ENCODE measurements around the gene FAM76B. TPM values are rescaled to one million over a fixed set of nuclear protein-coding genes. Genes with fewer than 3 reads are reported as not detected.

Gene FAM76B
- total and polyA plus RNA-seq, 2 donors (not counting 1 experiment from before 2014, with no cell fraction given): 36.5 to 80.9 TPM

- TF ChIP-seq EZH2 (IDR thresholded peaks at IDR 0.05; ENCODE audit: borderline replicate concordance, insufficient read depth, low read depth, low read length, poor library complexity, severe bottlenecking): no peak
- Mint-ChIP-seq H3K9me3 (ENCODE audit: insufficient read depth) (no peaks in the 10 kb centered on the region), H3K4me3 (no peak overlapping the region), H3K27me3 (no peaks in the 10 kb centered on the region), H3K4me1 (peaks cover 25% of the 10 kb centered on the region), H3K27ac (no peak overlapping the region)
- no peaks in the 10 kb centered on the region for H3K79me2 ChIP-seq (ENCODE audit: control insufficient read depth, insufficient read depth, low read length)
- no peak overlapping the region for H3K4me3 ChIP-seq (ENCODE audit: control extremely low read depth in 1 of 5, extremely low read depth in 1 of 5, insufficient read depth in 1 of 5, low read depth in 2 of 5, low read length in 4 of 5)
- no peak overlapping the region for H2AFZ ChIP-seq (ENCODE audit: insufficient read depth, low read depth, low read length, poor library complexity, severe bottlenecking)
- H3K36me3 ChIP-seq (replicated peaks in 1 of 2; ENCODE audit: control extremely low read depth in 1 of 2, control insufficient read depth in 1 of 2, extremely low read depth in 1 of 2, insufficient read depth in 2 of 2, low read length in 1 of 2): no peaks in the 10 kb centered on the region
- no peaks in the 10 kb centered on the region for H3K9me3 ChIP-seq (ENCODE audit: control extremely low read depth in 1 of 3, control insufficient read depth in 2 of 3, insufficient read depth in 1 of 3, low read length in 2 of 3)
- no peaks in the 10 kb centered on the region for H3K27me3 ChIP-seq (replicated peaks in 1 of 4; ENCODE audit: control extremely low read depth in 1 of 4, control insufficient read depth in 3 of 4, insufficient read depth in 4 of 4, low read length in 3 of 4)
- H3K4me1 ChIP-seq (ENCODE audit: control insufficient read depth in 2 of 2, insufficient read depth in 2 of 2, low read length in 2 of 2): peaks cover 7% of the 10 kb centered on the region in 2 donors
- no peak overlapping the region for H3K4me2 ChIP-seq (replicated peaks; ENCODE audit: low read depth, low read length, poor library complexity, severe bottlenecking)
- ChIA-PET POLR2A (interaction anchor here (0.7 to 1.4 kb wide), 3 partner anchors 41 to 530 kb away, joined by 3 to 5 read pairs (median 3); no protein-coding TSS in a partner anchor), CTCF (interaction anchor here (1.1 to 10.4 kb wide), 14 partner anchors 13 to 696 kb away, joined by 3 to 207 read pairs (median 4); partner anchors contain the start of gene SRSF8)
- no peak overlapping the region for H3K27ac ChIP-seq (ENCODE audit: low read length in 2 of 2)
- no peak for DNase-seq
- no peak for ATAC-seq (ENCODE audit: low read depth)
- intact Hi-C loops (cut with micrococcal nuclease): loop anchor here (10.0 kb wide), 1 partner anchor 158 kb away; no protein-coding TSS in a partner anchor
- H3K9ac ChIP-seq (ENCODE audit: low read length): no peak overlapping the region
- H4K20me1 ChIP-seq (ENCODE audit: control insufficient read depth, insufficient read depth, low read length, poor library complexity, severe bottlenecking): no peaks in the 10 kb centered on the region
- 86% methylated on average over 1 of the region's 3 CpGs for WGBS (ENCODE audit: insufficient coverage)
These were observed 27.0 kb downstream of the FAM76B start for GRCh38 chr11:95762534-95762933.

- ChIA-PET CTCF (interaction anchor here (0.7 to 10.4 kb wide), 7 partner anchors 11 to 608 kb away, joined by 3 to 207 read pairs (median 5); no protein-coding TSS in a partner anchor), POLR2A (no interaction called here)
- no peaks in the 10 kb centered on the region for H4K20me1 ChIP-seq (ENCODE audit: control insufficient read depth, insufficient read depth, low read length, poor library complexity, severe bottlenecking)
- no peak overlapping the region for H3K9ac ChIP-seq (ENCODE audit: low read length)
- no peak overlapping the region for H3K4me2 ChIP-seq (replicated peaks; ENCODE audit: low read depth, low read length, poor library complexity, severe bottlenecking)
- H3K4me1 ChIP-seq (ENCODE audit: control insufficient read depth in 2 of 2, insufficient read depth in 2 of 2, low read length in 2 of 2): peaks cover 7 to 9% of the 10 kb centered on the region in 2 donors
- no peaks in the 10 kb centered on the region for H3K9me3 ChIP-seq (ENCODE audit: control extremely low read depth in 1 of 3, control insufficient read depth in 2 of 3, insufficient read depth in 1 of 3, low read length in 2 of 3)
- no peaks in the 10 kb centered on the region for H3K79me2 ChIP-seq (ENCODE audit: control insufficient read depth, insufficient read depth, low read length)
- no peak overlapping the region for H3K4me3 Mint-ChIP-seq
- intact Hi-C loops (cut with micrococcal nuclease): loop anchor here (10.0 kb wide), 1 partner anchor 156 kb away; no protein-coding TSS in a partner anchor
- 86% methylated on average over 1 of the region's 1 CpG for WGBS (ENCODE audit: insufficient coverage)
- H3K9me3 Mint-ChIP-seq (ENCODE audit: insufficient read depth): no peaks in the 10 kb centered on the region
- no peaks in the 10 kb centered on the region for H3K27me3 Mint-ChIP-seq
- no peak overlapping the region for H3K4me3 ChIP-seq (ENCODE audit: control extremely low read depth in 1 of 5, extremely low read depth in 1 of 5, insufficient read depth in 1 of 5, low read depth in 2 of 5, low read length in 4 of 5)
- H2AFZ ChIP-seq (ENCODE audit: insufficient read depth, low read depth, low read length, poor library complexity, severe bottlenecking): no peak overlapping the region
- H3K36me3 ChIP-seq (replicated peaks in 1 of 2; ENCODE audit: control extremely low read depth in 1 of 2, control insufficient read depth in 1 of 2, extremely low read depth in 1 of 2, insufficient read depth in 2 of 2, low read length in 1 of 2): no peaks in the 10 kb centered on the region
- H3K27me3 ChIP-seq (replicated peaks in 1 of 4; ENCODE audit: control extremely low read depth in 1 of 4, control insufficient read depth in 3 of 4, insufficient read depth in 4 of 4, low read length in 3 of 4): no peaks in the 10 kb centered on the region
- TF ChIP-seq CTCF (IDR thresholded peaks at IDR 0.05): no peak
- DNase-seq: no peak
- no peak for ATAC-seq (ENCODE audit: low read depth)
- H3K27ac ChIP-seq (ENCODE audit: low read length in 2 of 2): no peak overlapping the region
- peaks cover 22% of the 10 kb centered on the region for H3K4me1 Mint-ChIP-seq
- H3K27ac Mint-ChIP-seq: peak overlapping the region; percentile 47
These were observed 28.6 kb downstream of the FAM76B start for GRCh38 chr11:95760941-95761340.

Data from B cell (primary cell).